Gastrocnemius medialis (tissue), 4 donors: ENCODE measurements around the gene ME3.

Experiments
- CTCF ChIP-seq, 5 experiments: fragments of 450-650 bp in 3 of 5; fragments of 200-600 bp in 2 of 5; sonication (generic) in 2 of 5; IDR thresholded peaks in 4 of 5; conservative IDR thresholded peaks in 1 of 5; 1 replicate in 4 of 5; 2 replicates in 1 of 5; pipeline ENCODE4 v1.5.1; 2016 to 2019; ENCODE audit warnings: antibody characterized with exemption in 5 of 5, mild to moderate bottlenecking in 3 of 5, moderate library complexity in 3 of 5
- POLR2A ChIP-seq, 2 donors: fragments of 450-650 bp; IDR thresholded peaks; one replicate each; pipeline ENCODE4 v1.6.1; 2017; ENCODE audit warnings: antibody characterized with exemption in 2 of 2, mild to moderate bottlenecking in 2 of 2, moderate library complexity in 2 of 2

GRCh38 chr11:86442420-86442819, 230.0 kb downstream of the ME3 start:
- TF ChIP-seq CTCF (IDR thresholded peaks at IDR 0.05 in 4 of 5, conservative IDR thresholded peaks at IDR 0.05 in 1 of 5) (no peak), POLR2A (IDR thresholded peaks at IDR 0.05) (no peak)
